GM23338 (cell line): ENCODE results near the gene PAPOLB. TPM values are rescaled to one million over a fixed set of nuclear protein-coding genes. Genes with fewer than 3 reads are reported as not detected.

ENCODE experiments used
- ATAC-seq: fragments of 200-7000 bp; cut with Tn5 transposase; 3 replicates; pipeline ENCODE4 v1.9.1; 2020
- DNase-seq: peaks from one replicate; pipeline ENCODE4 v3.0.0-alpha.2; 2015; ENCODE audit warnings: low spot score
- H2AFZ ChIP-seq: fragments of 200-600 bp; sonication (generic); 2 replicates; pipeline ENCODE4 v1.8.0; 2016; ENCODE audit warnings: antibody characterized with exemption, mild to moderate bottlenecking, moderate library complexity
- H3F3A ChIP-seq: fragments of 200-600 bp; sonication (generic); replicated peaks from 2 replicates; pipeline ENCODE4 v1.8.0; 2017; ENCODE audit warnings: antibody characterized with exemption, mixed run types, low read depth
- H3K27ac ChIP-seq: fragments of 200-600 bp; sonication (generic); 2 replicates; pipeline ENCODE4 v1.6.1; 2016; ENCODE audit warnings: low read depth
- H3K27me3 ChIP-seq: fragments of 200-600 bp; sonication (generic); 2 replicates; pipeline ENCODE4 v1.8.0; 2016; ENCODE audit warnings: mild to moderate bottlenecking, mixed run types, moderate library complexity; ENCODE audit not compliant: insufficient read depth
- H3K36me3 ChIP-seq: fragments of 200-600 bp; sonication (generic); 2 replicates; pipeline ENCODE4 v1.8.0; 2016; ENCODE audit warnings: mild to moderate bottlenecking; ENCODE audit not compliant: insufficient read depth
- H3K4me1 ChIP-seq: fragments of 200-600 bp; sonication (generic); 2 replicates; pipeline ENCODE4 v1.8.0; 2016; ENCODE audit warnings: mild to moderate bottlenecking, moderate library complexity; ENCODE audit not compliant: insufficient read depth
- H3K4me2 ChIP-seq: fragments of 200-600 bp; sonication (generic); 2 replicates; pipeline ENCODE4 v1.7.1; 2017; ENCODE audit warnings: mixed run types
- H3K4me3 ChIP-seq: fragments of 200-600 bp; sonication (generic); 2 replicates; pipeline ENCODE4 v1.6.1; 2016; ENCODE audit warnings: mixed run types
- H3K79me2 ChIP-seq: fragments of 200-600 bp; sonication (generic); replicated peaks from 2 replicates; pipeline ENCODE4 v1.8.0; 2017; ENCODE audit warnings: mild to moderate bottlenecking; ENCODE audit not compliant: insufficient read depth
- H3K9me2 ChIP-seq: fragments of 200-600 bp; sonication (generic); 2 replicates; pipeline ENCODE4 v1.8.0; 2017; ENCODE audit not compliant: insufficient read depth
- H4K20me1 ChIP-seq: fragments of 200-600 bp; sonication (generic); replicated peaks from 2 replicates; pipeline ENCODE4 v1.8.0; 2017; ENCODE audit warnings: mild to moderate bottlenecking; ENCODE audit not compliant: insufficient read depth
- H3K27ac Mint-ChIP-seq: 2 replicates; pipeline ENCODE4 v1.8.0; 2020; ENCODE audit warnings: inconsistent platforms, mild to moderate bottlenecking, moderate library complexity, mixed read lengths
- H3K27me3 Mint-ChIP-seq: 3 replicates; pipeline ENCODE4 v1.8.0; 2022; ENCODE audit warnings: low read depth, mild to moderate bottlenecking, moderate library complexity, mixed read lengths, inconsistent platforms; ENCODE audit not compliant: insufficient read depth, poor library complexity
- H3K36me3 Mint-ChIP-seq: 3 replicates; pipeline ENCODE4 v1.8.0; 2021; ENCODE audit warnings: low read depth, mild to moderate bottlenecking, inconsistent platforms, moderate library complexity, mixed read lengths
- H3K4me1 Mint-ChIP-seq: 3 replicates; pipeline ENCODE4 v1.8.0; 2020; ENCODE audit warnings: mild to moderate bottlenecking, inconsistent platforms, mixed read lengths
- H3K4me3 Mint-ChIP-seq: 3 replicates; pipeline ENCODE4 v1.8.0; 2021; ENCODE audit warnings: moderate library complexity, mild to moderate bottlenecking, inconsistent platforms, mixed read lengths
- H3K9me3 Mint-ChIP-seq: 3 replicates; pipeline ENCODE4 v1.8.0; 2020; ENCODE audit warnings: moderate library complexity, mild to moderate bottlenecking, inconsistent platforms, mixed read lengths
- CTCF ChIP-seq, 2 experiments: fragments of 200-600 bp in 1 of 2; sonication (generic) in 1 of 2; conservative IDR thresholded peaks; 2 replicates each; pipeline versions ENCODE4 v1.5.1 to v1.6.1; 2016 to 2017; ENCODE audit warnings: antibody characterized with exemption in 2 of 2, low read depth in 2 of 2, mild to moderate bottlenecking in 2 of 2, moderate library complexity in 1 of 2
- ETS1 ChIP-seq: IDR thresholded peaks from 2 replicates; pipeline ENCODE4 v1.6.1; 2016; ENCODE audit warnings: antibody characterized with exemption
- NANOG ChIP-seq: IDR thresholded peaks from 2 replicates; pipeline ENCODE4 v1.6.1; 2016; ENCODE audit warnings: antibody characterized with exemption, borderline replicate concordance
- POLR2AphosphoS5 ChIP-seq: IDR thresholded peaks from 2 replicates; pipeline ENCODE4 v1.6.1; 2016; ENCODE audit warnings: antibody characterized with exemption, low read depth
- STAT1 ChIP-seq: IDR thresholded peaks from one replicate; pipeline ENCODE4 v1.6.1; 2016; ENCODE audit warnings: antibody characterized with exemption; ENCODE audit not compliant: unreplicated experiment
- ZNF331 ChIP-seq: fragments of 250-450 bp; sonication (Bioruptor Pico); IDR thresholded peaks from 2 replicates; pipeline ENCODE4 v1.5.0; 2020; ENCODE audit warnings: low read depth, mild to moderate bottlenecking, moderate library complexity
- ZNF462 ChIP-seq: fragments of 250-450 bp; sonication (Bioruptor Pico); IDR thresholded peaks from 2 replicates; pipeline ENCODE4 v1.5.0; 2020; ENCODE audit warnings: mild to moderate bottlenecking, moderate library complexity
- polyA plus RNA-seq: library from polyadenylated mRNA; unstranded; fragments of >200 nt; fragmentation: Nextera tagmentation; extraction: Ambion mirVana; gene quantifications from 2 replicates; pipeline ENCODE4 v1.2.1, GENCODE V29; 2016
- total RNA-seq: library from RNA; depleted of rRNA; stranded (reverse); fragments of >200 nt; shearing (Covaris generic); gene quantifications from 2 replicates; pipeline ENCODE4 v1.2.3, GENCODE V29; 2014

Gene PAPOLB
- total and polyA plus RNA-seq, 2 experiments from 2014 or later = 0.08 to 0.42 TPM

- no peaks in the 10 kb centered on the region for H3K36me3 ChIP-seq
- no peak overlapping the region for H3K4me3 ChIP-seq
- Mint-ChIP-seq H3K9me3 (peaks cover 12% of the 10 kb centered on the region), H3K27me3 (peaks cover 2% of the 10 kb centered on the region), H3K4me3 (no peak overlapping the region), H3K4me1 (peaks cover 4% of the 10 kb centered on the region; the same call in 1 of the 3 replicates), H3K36me3 (0 out of 3 replicates have a peak, but pooled peaks cover 4% of the 10 kb centered on the region), H3K27ac (no peak overlapping the region)
- no peaks in the 10 kb centered on the region for H3K4me1 ChIP-seq
- no peaks in the 10 kb centered on the region for H4K20me1 ChIP-seq
- no peak overlapping the region for H2AFZ ChIP-seq
- ATAC-seq (peak; percentile 20; the same call in 1 of the 3 replicates), DNase-seq (peak; percentile 59)
- H3K27me3 ChIP-seq = no peaks in the 10 kb centered on the region
- H3K27ac ChIP-seq = no peak overlapping the region
- TF ChIP-seq CTCF (conservative IDR thresholded peaks at IDR 0.05; ENCODE audit: low read depth in 2 of 2) (peak; percentile 14 to 56; a peak in 2 of 4 replicates), ETS1 (no peak)
- no peaks in the 10 kb centered on the region for H3F3A ChIP-seq
- H3K79me2 ChIP-seq = no peaks in the 10 kb centered on the region
- no peaks in the 10 kb centered on the region for H3K9me2 ChIP-seq
- no peak overlapping the region for H3K4me2 ChIP-seq
Observed at GRCh38 chr7:4849390-4849789, 12.4 kb downstream of the PAPOLB start.

- no peaks in the 10 kb centered on the region for H3K27me3 ChIP-seq
- no peaks in the 10 kb centered on the region for H3K9me3 Mint-ChIP-seq
- H3K79me2 ChIP-seq = no peaks in the 10 kb centered on the region
- peak; percentile 98 for ATAC-seq
- H3K4me3 ChIP-seq = no peak overlapping the region
- H3K4me2 ChIP-seq = no peak overlapping the region
- H3K9me2 ChIP-seq = no peaks in the 10 kb centered on the region
- no peak overlapping the region for H3K4me3 Mint-ChIP-seq
- H3K27ac Mint-ChIP-seq = no peak overlapping the region
- peaks cover 6% of the 10 kb centered on the region for H3K27me3 Mint-ChIP-seq
- no peaks in the 10 kb centered on the region for H3K4me1 ChIP-seq
- DNase-seq = peak; percentile 86
- peaks cover 4% of the 10 kb centered on the region for H3K4me1 Mint-ChIP-seq
- no peaks in the 10 kb centered on the region for H3K36me3 Mint-ChIP-seq
- H3F3A ChIP-seq = no peaks in the 10 kb centered on the region
- no peak overlapping the region for H3K27ac ChIP-seq
- H2AFZ ChIP-seq = no peak overlapping the region
- TF ChIP-seq ZNF462 (CRISPR knock-in tag) (no peak), POLR2AphosphoS5 (no peak), ZNF331 (no peak), ETS1 (no peak), STAT1 (no peak), NANOG (no peak), CTCF (conservative IDR thresholded peaks at IDR 0.05; ENCODE audit: low read depth in 2 of 2) (peak; percentile 68 to 82)
- no peaks in the 10 kb centered on the region for H3K36me3 ChIP-seq
- H4K20me1 ChIP-seq = no peaks in the 10 kb centered on the region
Observed at GRCh38 chr7:4845740-4846142, 16.1 kb downstream of the PAPOLB start.
